ENCODE data around the gene XRCC6. TPM values are rescaled to one million over a fixed set of nuclear protein-coding genes. Genes with fewer than 3 reads are reported as not detected.
A peak's percentile ranks its signal among the peaks of the same experiment; 100 is the strongest.

XRCC6 gene
- total and polyA plus RNA-seq, 2 of the 13 experiments (the other 11 are each of a cell fraction or from before 2014, with no cell fraction given): 124 to 625 TPM

DNA sequence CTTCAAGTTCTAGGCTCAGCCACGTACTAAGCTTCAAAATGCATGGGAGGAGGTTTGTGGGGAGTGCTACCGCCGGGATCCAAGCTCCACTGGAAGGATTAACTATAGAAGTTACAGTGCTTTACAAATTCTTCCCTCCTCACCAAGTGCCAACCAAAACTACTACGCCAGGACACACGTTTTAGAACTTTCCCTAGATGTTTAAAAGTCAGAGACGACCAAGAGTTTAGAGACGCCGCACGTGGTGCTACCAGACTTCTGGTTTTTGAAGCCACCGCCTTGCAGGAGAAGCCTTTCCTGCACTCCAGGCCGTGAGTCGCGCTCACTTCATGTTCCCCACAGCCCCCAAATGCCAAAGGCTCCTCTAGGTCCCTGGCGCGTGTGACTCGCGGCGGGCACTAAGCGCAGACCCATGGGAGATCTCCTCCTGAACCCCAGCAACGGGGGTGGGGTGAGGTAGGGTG, 66.8 kb downstream of the XRCC6 start (continued):
- TF ChIP-seq, protein P1, sequence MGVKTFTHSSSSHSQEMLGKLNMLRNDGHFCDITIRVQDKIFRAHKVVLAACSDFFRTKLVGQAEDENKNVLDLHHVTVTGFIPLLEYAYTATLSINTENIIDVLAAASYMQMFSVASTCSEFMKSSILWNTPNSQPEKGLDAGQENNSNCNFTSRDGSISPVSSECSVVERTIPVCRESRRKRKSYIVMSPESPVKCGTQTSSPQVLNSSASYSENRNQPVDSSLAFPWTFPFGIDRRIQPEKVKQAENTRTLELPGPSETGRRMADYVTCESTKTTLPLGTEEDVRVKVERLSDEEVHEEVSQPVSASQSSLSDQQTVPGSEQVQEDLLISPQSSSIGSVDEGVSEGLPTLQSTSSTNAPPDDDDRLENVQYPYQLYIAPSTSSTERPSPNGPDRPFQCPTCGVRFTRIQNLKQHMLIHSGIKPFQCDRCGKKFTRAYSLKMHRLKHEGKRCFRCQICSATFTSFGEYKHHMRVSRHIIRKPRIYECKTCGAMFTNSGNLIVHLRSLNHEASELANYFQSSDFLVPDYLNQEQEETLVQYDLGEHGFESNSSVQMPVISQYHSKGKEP (CRISPR knock-in tag; IDR thresholded peaks at IDR 0.05): no peak
- TF ChIP-seq ZNF225 (CRISPR knock-in tag; IDR thresholded peaks at IDR 0.05) (0 out of 2 replicates have a peak, but pooled peaks have one; percentile 7), NR1H2 (CRISPR knock-in tag; IDR thresholded peaks at IDR 0.05; ENCODE audit: borderline replicate concordance, low read depth) (no peak), ELF4 (CRISPR knock-in tag; IDR thresholded peaks at IDR 0.05; ENCODE audit: borderline replicate concordance) (0 out of 2 replicates have a peak, but pooled peaks have one; percentile 19), MBNL3 (CRISPR knock-in tag; conservative IDR thresholded peaks at IDR 0.05) (no peak), ZSCAN12 (CRISPR knock-in tag; IDR thresholded peaks at IDR 0.05) (0 out of 2 replicates have a peak, but pooled peaks have one; percentile 11), AKAP8 (CRISPR knock-in tag; IDR thresholded peaks at IDR 0.05) (0 out of 2 replicates have a peak, but pooled peaks have one; percentile 55), ZNF678 (CRISPR knock-in tag; IDR thresholded peaks at IDR 0.05) (0 out of 2 replicates have a peak, but pooled peaks have one; percentile 21), ZNF782 (CRISPR knock-in tag; IDR thresholded peaks at IDR 0.05; ENCODE audit: borderline replicate concordance) (no peak), ZNF709 (CRISPR knock-in tag; IDR thresholded peaks at IDR 0.05) (no peak)
- TF ChIP-seq, protein P2, sequence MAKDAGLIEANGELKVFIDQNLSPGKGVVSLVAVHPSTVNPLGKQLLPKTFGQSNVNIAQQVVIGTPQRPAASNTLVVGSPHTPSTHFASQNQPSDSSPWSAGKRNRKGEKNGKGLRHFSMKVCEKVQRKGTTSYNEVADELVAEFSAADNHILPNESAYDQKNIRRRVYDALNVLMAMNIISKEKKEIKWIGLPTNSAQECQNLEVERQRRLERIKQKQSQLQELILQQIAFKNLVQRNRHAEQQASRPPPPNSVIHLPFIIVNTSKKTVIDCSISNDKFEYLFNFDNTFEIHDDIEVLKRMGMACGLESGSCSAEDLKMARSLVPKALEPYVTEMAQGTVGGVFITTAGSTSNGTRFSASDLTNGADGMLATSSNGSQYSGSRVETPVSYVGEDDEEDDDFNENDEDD (CRISPR knock-in tag; IDR thresholded peaks at IDR 0.05; ENCODE audit: borderline replicate concordance): no peak; the same call in 1 of the 2 replicates
- TF ChIP-seq, protein P3, sequence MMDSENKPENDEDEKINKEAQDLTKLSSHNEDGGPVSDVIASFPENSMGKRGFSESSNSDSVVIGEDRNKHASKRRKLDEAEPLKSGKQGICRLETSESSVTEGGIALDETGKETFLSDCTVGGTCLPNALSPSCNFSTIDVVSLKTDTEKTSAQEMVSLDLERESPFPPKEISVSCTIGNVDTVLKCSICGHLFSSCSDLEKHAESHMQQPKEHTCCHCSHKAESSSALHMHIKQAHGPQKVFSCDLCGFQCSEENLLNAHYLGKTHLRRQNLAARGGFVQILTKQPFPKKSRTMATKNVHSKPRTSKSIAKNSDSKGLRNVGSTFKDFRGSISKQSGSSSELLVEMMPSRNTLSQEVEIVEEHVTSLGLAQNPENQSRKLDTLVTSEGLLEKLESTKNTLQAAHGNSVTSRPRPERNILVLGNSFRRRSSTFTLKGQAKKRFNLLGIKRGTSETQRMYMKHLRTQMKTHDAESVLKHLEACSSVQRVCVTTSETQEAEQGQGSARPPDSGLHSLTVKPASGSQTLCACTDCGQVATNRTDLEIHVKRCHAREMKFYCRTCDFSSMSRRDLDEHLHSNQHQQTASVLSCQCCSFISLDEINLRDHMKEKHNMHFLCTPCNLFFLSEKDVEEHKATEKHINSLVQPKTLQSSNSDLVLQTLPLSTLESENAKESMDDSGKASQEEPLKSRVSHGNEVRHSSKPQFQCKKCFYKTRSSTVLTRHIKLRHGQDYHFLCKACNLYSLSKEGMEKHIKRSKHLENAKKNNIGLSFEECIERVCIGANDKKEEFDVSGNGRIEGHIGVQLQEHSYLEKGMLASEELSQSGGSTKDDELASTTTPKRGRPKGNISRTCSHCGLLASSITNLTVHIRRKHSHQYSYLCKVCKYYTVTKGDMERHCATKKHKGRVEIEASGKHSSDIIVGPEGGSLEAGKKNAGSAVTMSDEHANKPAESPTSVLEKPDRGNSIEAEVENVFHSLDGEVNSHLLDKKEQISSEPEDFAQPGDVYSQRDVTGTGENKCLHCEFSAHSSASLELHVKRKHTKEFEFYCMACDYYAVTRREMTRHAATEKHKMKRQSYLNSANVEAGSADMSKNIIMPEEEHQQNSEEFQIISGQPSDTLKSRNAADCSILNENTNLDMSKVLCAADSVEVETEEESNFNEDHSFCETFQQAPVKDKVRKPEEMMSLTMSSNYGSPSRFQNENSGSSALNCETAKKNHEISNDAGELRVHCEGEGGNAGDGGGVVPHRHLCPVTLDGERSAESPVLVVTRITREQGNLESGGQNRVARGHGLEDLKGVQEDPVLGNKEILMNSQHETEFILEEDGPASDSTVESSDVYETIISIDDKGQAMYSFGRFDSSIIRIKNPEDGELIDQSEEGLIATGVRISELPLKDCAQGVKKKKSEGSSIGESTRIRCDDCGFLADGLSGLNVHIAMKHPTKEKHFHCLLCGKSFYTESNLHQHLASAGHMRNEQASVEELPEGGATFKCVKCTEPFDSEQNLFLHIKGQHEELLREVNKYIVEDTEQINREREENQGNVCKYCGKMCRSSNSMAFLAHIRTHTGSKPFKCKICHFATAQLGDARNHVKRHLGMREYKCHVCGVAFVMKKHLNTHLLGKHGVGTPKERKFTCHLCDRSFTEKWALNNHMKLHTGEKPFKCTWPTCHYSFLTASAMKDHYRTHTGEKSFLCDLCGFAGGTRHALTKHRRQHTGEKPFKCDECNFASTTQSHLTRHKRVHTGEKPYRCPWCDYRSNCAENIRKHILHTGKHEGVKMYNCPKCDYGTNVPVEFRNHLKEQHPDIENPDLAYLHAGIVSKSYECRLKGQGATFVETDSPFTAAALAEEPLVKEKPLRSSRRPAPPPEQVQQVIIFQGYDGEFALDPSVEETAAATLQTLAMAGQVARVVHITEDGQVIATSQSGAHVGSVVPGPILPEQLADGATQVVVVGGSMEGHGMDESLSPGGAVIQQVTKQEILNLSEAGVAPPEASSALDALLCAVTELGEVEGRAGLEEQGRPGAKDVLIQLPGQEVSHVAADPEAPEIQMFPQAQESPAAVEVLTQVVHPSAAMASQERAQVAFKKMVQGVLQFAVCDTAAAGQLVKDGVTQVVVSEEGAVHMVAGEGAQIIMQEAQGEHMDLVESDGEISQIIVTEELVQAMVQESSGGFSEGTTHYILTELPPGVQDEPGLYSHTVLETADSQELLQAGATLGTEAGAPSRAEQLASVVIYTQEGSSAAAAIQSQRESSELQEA (CRISPR knock-in tag; IDR thresholded peaks at IDR 0.05; ENCODE audit: not compliant biosample characterization): no peak
- TF ChIP-seq, protein P4, sequence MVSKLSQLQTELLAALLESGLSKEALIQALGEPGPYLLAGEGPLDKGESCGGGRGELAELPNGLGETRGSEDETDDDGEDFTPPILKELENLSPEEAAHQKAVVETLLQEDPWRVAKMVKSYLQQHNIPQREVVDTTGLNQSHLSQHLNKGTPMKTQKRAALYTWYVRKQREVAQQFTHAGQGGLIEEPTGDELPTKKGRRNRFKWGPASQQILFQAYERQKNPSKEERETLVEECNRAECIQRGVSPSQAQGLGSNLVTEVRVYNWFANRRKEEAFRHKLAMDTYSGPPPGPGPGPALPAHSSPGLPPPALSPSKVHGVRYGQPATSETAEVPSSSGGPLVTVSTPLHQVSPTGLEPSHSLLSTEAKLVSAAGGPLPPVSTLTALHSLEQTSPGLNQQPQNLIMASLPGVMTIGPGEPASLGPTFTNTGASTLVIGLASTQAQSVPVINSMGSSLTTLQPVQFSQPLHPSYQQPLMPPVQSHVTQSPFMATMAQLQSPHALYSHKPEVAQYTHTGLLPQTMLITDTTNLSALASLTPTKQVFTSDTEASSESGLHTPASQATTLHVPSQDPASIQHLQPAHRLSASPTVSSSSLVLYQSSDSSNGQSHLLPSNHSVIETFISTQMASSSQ (IDR thresholded peaks at IDR 0.05; ENCODE audit: low read depth): no peak
- TF ChIP-seq, protein P4 (CRISPR knock-in tag; IDR thresholded peaks at IDR 0.05; ENCODE audit: borderline replicate concordance): no peak
